ENCODE data around the gene PTS.

GRCh38 chr11:112225753-112226061, 521 bp upstream of the PTS start:
- TF ChIP-seq CTCF (IDR thresholded peaks at IDR 0.05) (no peak), EP300 (IDR thresholded peaks at IDR 0.05) (no peak), POLR2A (IDR thresholded peaks at IDR 0.05) (no peak)
